Endometrium (tissue), 2 donors: ENCODE results near the gene FASTK.

ENCODE experiments used
- FAIRE-seq: peaks from 2 replicates; lab custom pipeline; 2012; peaks lifted over from hg19 to GRCh38; lab: Jason Lieb, UNC
- donor health status: control.
- donor health status: control.

The FASTK gene

GRCh38 chr7:151118108-151119054, 37.8 kb upstream of the FASTK start:
- no peak for FAIRE-seq

GRCh38 chr7:151117565-151117964, 37.0 kb upstream of the FASTK start:
- no peak for FAIRE-seq

- no peak for FAIRE-seq
Observed at GRCh38 chr7:151116603-151117440, 36.2 kb upstream of the FASTK start.

GRCh38 chr7:151115836-151116418, 35.3 kb upstream of the FASTK start:
- FAIRE-seq: no peak

GRCh38 chr7:151115121-151115835, 34.7 kb upstream of the FASTK start:
- FAIRE-seq: no peak

GRCh38 chr7:151114151-151115090, 33.8 kb upstream of the FASTK start:
- no peak for FAIRE-seq

GRCh38 chr7:151113344-151114150, 32.9 kb upstream of the FASTK start:
- FAIRE-seq: no peak

GRCh38 chr7:151110941-151111645, 30.5 kb upstream of the FASTK start:
- no peak for FAIRE-seq

- FAIRE-seq: no peak
Observed at GRCh38 chr7:151110236-151110940, 29.8 kb upstream of the FASTK start.

GRCh38 chr7:151109094-151110048, 28.8 kb upstream of the FASTK start:
- no peak for FAIRE-seq

GRCh38 chr7:151107882-151108281, 27.3 kb upstream of the FASTK start:
- no peak for FAIRE-seq

GRCh38 chr7:151104411-151105235, 24.0 kb upstream of the FASTK start:
- no peak for FAIRE-seq

- no peak for FAIRE-seq
Observed at GRCh38 chr7:151103973-151104372, 23.4 kb upstream of the FASTK start.

GRCh38 chr7:151102991-151103390, 22.4 kb upstream of the FASTK start:
- no peak for FAIRE-seq

- FAIRE-seq: no peak
Observed at GRCh38 chr7:151101621-151102396, 21.2 kb upstream of the FASTK start.

GRCh38 chr7:151100921-151101320, 20.3 kb upstream of the FASTK start:
- FAIRE-seq: no peak
